HG03097 (cell line): ENCODE data around the gene SKAP1.

Experiments used
- ATAC-seq: cut with Tn5 transposase; IDR thresholded peaks from one replicate; pipeline ENCODE4 v1.9.1; 2021; ENCODE audit not compliant: unreplicated experiment, low FRiP score

Gene SKAP1

GRCh38 chr17:48155889-48156611 is 274.0 kb downstream of the SKAP1 start:
- no peak for ATAC-seq

DNA sequence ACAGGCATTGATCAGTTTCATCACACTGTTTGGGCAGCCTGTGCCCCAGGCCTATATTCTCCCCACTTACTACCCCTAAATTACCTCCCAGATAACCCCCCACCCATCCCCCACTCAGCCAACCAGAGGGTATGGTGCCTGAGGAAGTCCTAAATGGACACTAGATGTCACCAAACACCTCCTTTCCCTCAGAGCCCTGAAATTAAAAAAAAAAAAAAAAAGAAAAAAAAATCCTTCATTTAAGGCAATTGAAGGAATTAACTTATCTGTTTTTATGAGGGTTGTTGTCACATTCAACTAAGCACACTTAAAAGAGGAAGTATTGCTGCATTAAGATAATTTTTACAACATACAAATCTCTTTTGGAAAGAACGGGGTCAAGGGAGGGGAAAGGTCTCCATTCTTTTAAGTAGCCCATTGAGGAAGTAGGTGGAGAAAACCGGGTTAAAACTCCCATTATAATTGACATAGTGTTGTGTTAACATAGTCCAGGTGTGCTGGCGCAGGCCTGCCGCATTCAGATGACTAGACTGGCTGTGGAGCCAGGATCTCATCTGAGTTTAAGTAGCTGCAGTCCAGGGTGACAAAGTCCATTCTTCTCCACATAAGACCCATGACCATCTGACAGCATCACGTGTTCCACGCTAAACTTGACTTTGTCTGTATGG is 276.2 kb downstream of the SKAP1 start:
- no peak for ATAC-seq

- ATAC-seq, result no peak
Measured at GRCh38 chr17:48152289-48152688, 277.7 kb downstream of the SKAP1 start.

GRCh38 chr17:48151220-48151619 is 278.8 kb downstream of the SKAP1 start:
- no peak for ATAC-seq

DNA sequence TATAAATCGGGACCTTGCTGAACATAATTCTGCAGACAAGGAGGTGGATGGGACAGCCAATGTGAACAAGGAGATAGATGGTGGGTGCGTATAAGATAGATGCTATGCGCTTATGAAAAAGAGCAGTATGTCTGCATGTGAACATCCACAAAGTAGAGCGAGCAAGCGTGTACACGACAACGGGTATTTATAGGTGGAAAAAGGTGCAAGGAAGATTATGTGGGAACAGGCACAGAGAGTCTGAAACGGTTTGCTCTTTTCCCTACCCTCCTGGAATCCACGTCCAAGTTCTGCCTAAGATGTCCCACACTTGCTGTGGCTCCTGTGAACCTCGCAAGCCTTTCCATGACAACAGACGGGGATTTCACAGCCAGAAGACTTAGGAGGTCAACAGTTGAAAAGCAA is 279.4 kb downstream of the SKAP1 start:
- no peak for ATAC-seq

GRCh38 chr17:48149787-48150463 is 280.1 kb downstream of the SKAP1 start:
- ATAC-seq, result no peak

- no peak for ATAC-seq
Measured at GRCh38 chr17:48148854-48149786, 280.9 kb downstream of the SKAP1 start.

GRCh38 chr17:48148029-48148770 is 281.8 kb downstream of the SKAP1 start:
- no peak for ATAC-seq

- no peak for ATAC-seq
Measured at GRCh38 chr17:48144976-48145798, 284.8 kb downstream of the SKAP1 start.

- no peak for ATAC-seq
Measured at GRCh38 chr17:48144231-48144630, 285.8 kb downstream of the SKAP1 start.

GRCh38 chr17:48143629-48144028 is 286.4 kb downstream of the SKAP1 start:
- no peak for ATAC-seq

GRCh38 chr17:48139944-48140343 is 290.1 kb downstream of the SKAP1 start:
- no peak for ATAC-seq

- no peak for ATAC-seq
Measured at GRCh38 chr17:48137656-48138055, 292.4 kb downstream of the SKAP1 start.

GRCh38 chr17:48134912-48135480 is 295.0 kb downstream of the SKAP1 start:
- ATAC-seq, result no peak

- ATAC-seq, result no peak
Measured at GRCh38 chr17:48132385-48132784, 297.6 kb downstream of the SKAP1 start.

DNA sequence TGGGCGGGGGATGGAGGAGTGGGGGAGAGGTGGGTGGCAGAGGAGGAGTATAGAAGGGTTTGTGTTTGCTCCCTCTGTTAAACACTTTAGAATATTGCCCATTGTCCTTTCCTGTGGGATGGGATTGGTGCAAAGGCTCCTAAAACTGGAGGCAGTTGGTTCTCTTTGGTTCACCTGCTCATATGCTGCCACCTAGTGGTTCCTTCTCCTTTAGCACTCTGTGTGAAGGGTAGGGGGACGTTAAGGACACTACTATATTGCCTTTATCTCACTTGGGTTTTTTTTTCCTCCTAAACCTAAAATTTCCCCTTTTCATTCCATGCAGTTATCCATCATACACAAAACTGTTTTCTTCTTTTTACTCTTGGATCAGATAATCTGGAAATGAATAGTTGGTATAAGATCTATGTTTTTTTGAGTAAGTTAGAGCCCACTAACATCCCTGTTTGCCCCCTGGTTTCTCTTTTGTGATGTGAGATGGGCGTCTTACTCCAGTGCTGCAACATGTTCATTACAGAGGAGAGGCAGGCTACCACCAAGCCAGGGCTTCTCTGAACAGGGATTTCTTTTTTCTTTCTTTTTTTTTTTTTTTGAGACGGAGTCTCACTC is 298.7 kb downstream of the SKAP1 start:
- no peak for ATAC-seq

- ATAC-seq, result no peak
Measured at GRCh38 chr17:48129981-48130380, 300.0 kb downstream of the SKAP1 start.

GRCh38 chr17:48128400-48128799 is 301.6 kb downstream of the SKAP1 start:
- no peak for ATAC-seq
